Lung microvascular endothelial cell (primary cell): ENCODE data around the gene G0S2. TPM values are rescaled to one million over a fixed set of nuclear protein-coding genes. Genes with fewer than 3 reads are reported as not detected.
"Not testable (repeated sequence)": the region's sequence is repeated elsewhere in the genome, so short reads cannot be mapped to it uniquely, and the experiment has no call there.

Experiments used
- DNase-seq, 2 donors: peaks; one replicate each; pipeline versions ENCODE4 v3.0.0 to v3.0.0-alpha.2; 2010; ENCODE audit warnings: low read depth in 2 of 2
- total RNA-seq: library from RNA; depleted of rRNA; stranded (reverse); fragments of >200 nt; gene quantifications from 2 replicates; pipeline ENCODE4 v1.2.1, GENCODE V29; 2014

G0S2 gene
- total RNA-seq, 1 donor from 2014 or later = 0.20 TPM

DNA sequence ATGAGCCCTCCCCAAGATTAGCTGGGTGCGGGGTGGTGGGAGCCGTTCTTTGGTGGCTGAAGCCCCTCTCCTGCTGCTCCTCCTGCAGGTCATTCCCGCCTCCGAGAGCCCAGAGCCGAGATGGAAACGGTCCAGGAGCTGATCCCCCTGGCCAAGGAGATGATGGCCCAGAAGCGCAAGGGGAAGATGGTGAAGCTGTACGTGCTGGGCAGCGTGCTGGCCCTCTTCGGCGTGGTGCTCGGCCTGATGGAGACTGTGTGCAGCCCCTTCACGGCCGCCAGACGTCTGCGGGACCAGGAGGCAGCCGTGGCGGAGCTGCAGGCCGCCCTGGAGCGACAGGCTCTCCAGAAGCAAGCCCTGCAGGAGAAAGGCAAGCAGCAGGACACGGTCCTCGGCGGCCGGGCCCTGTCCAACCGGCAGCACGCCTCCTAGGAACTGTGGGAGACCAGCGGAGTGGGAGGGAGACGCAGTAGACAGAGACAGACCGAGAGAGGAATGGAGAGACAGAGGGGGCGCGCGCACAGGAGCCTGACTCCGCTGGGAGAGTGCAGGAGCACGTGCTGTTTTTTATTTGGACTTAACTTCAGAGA, 448 bp downstream of the G0S2 start:
- DNase-seq = peak in 1 of 2 donors; percentile 66

DNA sequence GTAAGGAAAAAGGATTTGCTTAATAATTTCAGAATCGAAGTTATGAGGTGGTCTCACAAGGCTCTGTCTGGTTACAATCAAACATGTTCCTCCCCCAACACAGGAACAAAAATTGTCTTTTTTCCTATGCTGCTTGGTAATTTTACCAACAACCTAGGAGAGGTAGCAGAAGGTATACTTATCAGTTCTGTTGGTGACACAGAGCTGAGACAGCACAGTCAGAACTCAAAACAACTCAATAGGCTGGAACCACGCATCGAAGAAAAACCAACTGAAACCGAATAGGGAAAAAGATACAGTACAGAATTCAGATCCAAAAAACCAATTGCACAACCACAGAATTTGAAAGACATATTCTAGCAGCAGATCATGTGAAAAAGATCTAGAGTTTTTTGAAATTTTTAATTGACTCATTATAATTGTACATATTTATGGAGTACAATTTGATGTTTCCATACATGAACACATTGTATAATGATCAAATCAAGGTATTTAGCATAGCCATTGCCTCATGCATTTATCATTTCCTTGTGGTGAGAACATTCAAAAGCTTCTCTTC, 3.8 kb downstream of the G0S2 start:
- no peak for DNase-seq

DNA sequence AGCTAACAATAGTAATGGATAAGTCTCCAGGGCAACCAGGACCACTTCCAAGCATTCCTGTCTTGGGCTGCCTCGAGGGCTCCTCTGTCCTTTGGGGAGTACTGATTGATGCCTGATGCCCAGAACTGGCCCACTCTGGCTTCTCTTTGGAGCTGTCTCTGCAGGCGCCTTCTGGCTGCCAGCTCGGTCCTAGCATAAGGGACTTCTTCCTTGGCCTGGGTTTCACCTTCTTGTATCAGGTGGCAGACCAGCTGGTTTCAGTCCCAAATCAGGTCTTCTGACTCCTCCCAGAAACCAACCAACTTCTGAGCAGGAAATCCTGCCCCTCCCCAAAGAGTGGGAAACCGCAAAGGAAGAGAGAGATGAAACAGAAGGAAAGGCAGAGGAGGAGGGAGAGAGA, 10.6 kb downstream of the G0S2 start:
- DNase-seq = no peak

DNA sequence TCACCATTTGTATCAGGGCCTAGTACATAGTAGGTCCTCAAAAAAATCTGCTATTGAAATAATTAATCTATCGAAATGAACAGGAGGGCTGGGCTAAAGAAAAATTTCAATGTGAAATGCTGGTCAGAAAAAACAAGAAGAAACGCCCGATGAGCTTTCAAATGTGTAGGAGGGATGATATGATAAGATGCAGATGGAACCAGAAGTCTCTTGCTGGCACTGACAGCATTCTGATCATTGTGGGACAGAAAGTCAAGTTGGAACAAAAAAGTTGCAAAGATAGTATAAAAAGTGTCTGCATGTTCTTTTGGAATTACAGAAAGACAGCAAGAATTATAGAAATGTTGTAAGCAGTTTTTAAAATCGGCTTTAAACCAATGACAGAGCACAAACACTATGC, 11.1 kb downstream of the G0S2 start:
- DNase-seq = no peak

DNA sequence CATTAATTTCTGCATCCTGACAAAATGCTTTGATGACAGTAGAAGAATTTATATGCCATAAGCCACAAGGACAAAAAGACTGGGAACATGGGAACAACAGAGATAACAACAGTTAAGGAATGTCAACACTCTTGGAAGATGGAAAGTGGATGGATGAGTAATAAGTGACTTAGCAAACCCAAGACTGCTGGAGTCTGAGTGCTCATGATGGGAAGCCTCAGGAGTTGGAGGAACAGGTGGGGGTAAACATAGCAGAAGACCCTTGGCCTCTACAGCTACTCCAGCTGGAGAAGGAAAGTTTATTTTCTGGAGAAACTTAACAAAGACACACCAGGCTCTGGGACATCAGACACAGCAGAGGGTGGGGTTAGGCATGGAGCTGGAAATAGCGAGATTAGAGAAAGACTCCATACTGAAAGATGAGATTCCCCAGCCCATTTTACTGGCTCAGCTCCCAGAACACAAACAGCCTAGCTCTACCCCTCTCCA, 13.6 kb downstream of the G0S2 start:
- DNase-seq = peak in 1 of 2 donors; percentile 44

DNA sequence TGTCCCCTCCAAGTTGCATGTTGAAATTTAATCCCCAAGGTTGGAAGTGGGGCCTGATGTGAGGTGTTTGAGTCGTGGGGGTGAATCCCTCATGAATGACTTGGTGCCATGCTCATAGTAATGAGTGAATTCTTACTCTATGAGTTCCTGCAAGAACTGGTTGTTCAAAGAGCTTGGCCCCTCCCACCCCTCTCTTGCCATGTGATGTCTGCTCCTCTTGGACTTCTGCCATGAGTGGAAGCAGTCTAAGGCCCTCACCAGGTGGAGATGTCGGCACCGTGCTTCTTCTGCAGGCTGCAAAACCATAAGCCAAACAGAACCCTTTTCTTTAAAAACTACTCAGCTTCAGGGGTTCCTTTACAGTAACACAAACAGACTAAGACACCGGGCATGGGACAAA, 14.3 kb downstream of the G0S2 start:
- DNase-seq = no peak

DNA sequence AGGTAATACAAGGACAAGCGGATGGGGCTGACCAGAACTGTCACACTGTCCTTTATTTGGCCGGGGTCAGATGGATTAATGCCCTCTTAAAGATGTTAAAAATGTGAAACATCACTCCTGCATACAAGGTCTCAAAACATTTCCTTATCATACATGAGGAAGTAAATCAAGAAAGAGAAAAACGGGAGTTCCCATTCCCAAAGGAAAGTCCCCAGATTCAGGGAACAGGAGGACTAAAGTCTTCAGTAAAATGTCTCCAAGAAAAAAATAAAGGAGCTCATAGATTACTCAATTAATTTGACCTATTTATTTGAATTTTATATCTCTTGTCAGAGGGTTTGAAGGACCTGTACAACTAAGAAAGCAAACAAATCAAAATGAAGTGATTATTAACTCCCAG, 16.0 kb downstream of the G0S2 start:
- DNase-seq = no peak

DNA sequence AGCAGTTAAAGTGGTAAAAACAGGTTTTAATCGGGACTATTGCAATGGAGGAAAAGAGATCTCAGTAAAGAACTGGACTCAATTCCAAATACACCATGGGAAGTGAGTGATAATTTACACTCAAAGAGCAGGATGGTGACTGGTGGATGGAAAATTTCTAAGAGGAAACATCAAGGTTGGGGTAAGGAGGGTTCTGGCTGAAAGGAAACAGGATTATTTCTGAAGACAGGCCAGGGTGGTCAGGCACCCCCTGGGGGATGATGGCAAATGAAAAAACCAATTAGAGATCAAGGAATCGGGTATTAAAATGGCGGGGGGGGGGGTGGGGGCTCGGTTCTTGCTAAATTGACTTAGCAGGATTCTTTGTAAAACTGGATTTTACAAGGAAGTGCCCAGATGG, 17.1 kb downstream of the G0S2 start:
- DNase-seq = peak in 1 of 2 donors; percentile 37

DNA sequence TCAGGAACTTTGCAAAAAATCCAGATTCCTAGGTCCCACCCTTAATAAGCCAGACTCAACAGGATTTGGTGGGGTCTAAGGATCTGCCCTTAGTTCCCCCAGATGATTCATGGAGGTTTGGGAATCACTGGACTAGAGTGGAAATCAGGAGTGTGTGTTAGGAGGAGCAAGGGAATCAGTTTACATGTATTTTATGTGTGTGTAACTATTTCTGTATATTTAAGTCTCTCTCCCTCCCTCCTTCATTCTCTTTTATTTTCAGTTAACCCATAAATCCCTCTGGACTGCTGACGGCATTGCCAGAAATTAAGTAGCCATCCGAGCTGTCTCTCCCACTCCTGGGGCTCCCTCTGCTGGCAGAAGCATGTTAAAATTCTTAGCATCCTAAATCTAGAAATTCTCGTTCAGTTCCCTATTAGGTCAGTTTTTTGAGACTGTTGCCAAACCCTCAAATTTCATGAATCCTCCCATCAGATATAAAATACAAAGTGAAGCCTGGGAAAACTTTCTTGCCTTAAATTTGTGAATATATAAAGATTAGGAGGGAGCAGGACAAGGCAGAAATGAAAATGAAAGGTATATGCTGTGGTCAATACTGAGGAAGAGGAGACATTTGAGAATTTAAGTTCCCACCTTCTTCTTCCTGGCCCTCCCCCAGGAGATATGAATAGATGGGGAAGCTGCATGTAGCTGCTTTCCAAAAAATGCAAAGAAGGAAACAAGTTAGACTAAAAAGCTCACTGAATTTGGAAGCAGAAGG, 17.7 kb downstream of the G0S2 start:
- peak; percentile 81 to 83 for DNase-seq

DNA sequence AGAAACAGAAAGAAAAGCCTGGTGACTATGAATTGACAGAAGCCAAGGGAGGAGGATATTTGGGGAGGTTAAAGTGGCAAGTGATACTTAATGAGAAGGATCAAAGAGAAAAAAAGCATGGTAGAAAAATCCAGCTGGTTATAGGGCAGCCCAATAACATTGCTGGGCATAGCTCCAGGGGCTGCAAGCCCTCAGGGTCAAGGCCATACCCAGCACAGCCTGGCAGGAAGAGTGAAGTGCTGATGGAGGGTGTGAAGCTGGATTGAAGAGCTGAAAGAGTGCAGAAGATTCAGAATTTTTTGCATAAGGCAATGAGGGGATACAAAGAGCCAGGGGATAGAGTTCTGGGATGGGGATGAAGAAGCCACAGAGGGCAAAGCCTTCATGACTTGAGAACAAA, 21.5 kb downstream of the G0S2 start:
- DNase-seq = no peak

DNA sequence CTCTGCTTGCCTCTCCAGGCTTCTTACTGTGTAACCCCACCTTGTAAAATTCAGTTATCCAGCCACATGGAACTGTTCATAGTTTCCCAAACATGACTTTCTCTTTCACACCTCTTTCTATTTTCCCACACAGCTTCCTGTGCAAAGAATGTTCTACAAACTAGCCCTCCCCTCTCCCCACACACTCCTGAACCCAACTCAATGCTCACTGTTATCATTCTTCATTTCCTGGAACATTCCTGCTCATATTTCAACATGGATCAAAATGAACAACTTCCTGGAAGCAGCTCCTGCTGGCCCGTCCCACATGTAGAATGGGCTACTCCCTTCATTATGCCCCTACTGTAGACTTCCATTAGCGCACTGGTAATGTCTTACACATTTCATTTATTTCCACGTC, 21.9 kb downstream of the G0S2 start:
- peak in 1 of 2 donors; percentile 28 for DNase-seq

DNA sequence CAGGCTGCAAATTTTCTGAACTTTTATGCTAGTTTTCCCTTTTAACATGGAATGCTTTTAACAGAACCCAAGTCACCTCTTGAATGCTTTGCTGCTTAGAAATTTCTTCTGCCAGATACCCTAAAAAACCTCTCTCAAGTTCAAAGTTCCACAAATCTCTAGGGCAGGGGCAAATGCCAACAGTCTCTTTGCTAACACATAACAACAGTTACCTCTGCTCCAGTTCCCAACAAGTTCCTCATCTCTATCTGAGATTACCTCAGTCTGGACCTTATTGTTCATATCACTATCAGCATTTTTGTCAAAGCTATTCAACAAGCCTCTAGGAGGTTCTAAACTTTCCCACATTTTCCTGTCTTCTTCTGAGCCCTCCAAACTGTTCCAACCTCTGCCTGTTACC, 25.5 kb downstream of the G0S2 start:
- not testable (repeated sequence) for DNase-seq

DNA sequence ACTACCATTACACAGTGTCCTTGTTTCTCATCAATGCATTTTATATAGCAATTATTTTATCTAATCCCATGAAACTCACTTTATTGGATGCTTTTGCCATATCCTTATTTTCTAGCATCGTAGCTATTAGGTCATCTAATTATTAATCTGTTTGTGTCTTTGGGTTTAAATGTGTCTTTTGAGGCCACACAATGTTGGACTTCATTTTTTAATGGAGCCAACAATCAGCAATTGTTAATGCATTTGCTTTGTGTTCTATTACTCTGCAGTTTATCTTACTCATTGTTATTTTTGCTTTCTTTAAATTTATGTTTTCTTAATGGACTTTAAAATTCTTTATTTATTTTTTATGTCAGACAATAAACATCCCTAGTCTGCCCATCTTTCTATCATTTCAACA, 27.6 kb downstream of the G0S2 start:
- DNase-seq = no peak

DNA sequence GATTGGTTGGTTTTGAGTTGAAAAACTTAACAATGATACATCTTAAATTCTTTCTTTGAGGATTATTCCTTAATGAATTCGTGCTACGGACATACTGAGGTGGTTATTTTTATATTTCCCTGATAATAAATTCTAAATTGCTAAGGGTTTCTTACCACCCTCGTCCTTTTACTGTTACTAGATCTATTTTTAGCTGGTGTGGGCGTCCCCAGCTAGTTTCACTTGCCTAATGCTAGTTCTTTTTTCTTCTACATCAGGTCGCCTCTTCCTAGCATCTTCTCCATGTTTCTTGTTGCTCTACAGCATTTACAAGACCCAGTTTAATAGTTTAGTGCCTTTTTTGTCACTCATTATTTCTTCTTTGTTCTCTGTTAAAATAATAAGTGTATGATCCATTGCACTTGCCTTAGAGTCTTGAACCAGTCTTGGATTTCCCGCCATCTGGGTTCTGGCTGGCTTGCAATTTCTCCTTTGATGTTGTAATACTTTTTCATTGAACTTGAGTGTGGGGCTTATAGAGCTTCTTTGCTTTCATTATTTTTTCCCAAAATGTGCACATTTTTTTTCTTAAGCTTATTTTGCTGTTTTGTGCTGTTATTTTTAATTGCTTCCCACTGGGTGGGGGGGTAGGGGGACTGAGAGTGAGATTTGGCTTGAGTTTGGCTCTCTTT, 28.8 kb downstream of the G0S2 start:
- DNase-seq = no peak

DNA sequence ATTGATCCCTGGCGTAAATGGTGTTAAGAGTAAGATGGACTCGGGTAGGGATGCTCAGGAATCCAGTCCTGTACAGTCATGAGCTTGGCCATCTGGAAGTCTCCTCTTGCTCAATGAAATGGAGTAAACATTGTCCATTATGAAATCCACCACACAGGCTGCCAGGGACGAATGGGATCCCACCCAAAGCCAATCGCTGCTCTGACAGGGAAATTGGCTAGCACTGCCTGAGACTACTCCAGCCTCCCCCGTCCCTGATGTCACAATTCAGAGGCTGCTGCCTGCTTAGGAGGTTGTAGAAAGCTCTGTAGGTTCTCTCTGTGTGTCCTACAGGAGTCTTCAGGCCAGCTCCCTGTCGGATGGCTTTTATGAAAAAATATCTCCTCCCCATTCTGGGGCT, 29.4 kb downstream of the G0S2 start, which contains the start of gene HSD11B1:
Gene HSD11B1, plus strand, starts transcription at position 263 of the 400 bp plus-strand sequence. Its CDS starts 97 bp downstream, at position 360.
- DNase-seq = no peak

DNA sequence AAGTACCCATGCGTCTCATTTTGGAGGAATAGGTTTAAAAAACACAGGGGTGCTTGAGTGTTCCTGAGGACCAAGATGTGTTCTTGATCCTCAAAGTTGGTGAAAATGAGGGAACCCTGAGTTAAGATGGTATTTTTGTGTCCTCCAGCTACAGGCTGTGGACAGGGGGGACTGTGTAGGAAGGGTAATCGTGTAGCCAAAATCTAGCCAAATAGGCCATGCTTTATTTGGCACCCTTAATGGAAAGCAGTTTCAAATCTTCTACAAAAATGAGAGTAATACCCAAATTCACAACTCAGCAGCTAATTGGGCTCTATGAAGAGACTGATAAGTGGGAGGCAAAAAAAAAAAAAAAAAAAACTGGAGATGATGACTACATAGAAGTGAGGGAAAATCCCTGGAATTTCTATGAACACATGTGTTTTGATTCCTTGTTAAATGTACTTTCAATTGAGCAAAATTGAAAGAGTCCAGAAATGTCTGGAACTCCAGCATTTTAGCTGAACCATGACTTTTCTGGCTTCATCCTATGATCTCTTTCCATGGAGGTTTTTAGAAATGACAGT, 29.9 kb downstream of the G0S2 start:
- DNase-seq = no peak

DNA sequence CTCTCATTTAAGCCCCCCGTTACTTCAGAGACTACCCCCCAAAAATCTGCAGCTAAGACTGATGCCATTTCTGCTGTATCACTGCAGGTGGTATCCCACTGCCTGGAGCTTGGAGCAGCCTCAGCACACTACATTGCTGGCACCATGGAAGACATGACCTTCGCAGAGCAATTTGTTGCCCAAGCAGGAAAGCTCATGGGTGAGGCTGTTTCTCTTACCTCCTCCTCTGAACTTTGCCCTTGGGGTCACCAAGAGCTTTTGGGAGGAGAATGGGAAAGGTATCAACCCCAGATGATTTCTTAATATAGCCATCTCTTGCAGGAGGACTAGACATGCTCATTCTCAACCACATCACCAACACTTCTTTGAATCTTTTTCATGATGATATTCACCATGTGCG, 31.4 kb downstream of the G0S2 start:
- DNase-seq = no peak

DNA sequence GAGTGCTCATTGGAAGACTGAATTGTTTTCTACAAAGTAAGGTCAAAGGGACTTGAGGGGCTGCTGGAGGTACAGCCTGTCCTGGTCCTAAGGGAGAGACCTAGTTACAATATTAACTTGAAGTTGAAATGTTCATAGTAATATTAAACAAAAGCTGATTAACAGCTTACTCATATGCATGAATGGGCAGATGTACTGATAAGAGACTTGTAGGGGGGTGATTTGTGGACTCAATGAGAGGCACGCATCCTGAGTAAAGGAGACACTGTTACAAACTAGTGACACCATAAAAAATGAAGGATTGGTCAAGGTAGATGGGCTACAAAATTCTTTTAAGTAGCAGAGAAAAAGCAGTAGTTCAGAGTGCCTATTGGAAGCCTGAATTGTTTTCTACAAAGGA, 32.1 kb downstream of the G0S2 start:
- DNase-seq = peak in 1 of 2 donors; percentile 48

DNA sequence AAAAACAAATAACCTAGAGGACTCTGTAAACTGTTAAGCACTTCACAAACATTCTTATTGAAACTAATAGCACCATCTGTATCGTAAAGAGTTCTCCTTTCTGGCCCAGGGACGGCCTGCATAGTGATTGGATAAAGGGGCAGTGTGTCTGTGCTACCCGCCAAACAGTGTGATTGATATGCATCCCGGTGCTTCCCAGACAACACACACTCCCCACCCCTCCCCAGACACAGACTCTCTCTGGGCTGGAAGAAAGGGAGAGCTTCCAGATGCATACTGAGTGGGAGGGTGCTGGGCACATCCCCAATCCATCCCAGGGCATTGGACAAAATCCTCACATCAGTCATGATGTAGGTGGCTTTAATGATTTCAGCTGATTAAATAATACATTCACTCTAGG, 33.1 kb downstream of the G0S2 start:
- DNase-seq = no peak

DNA sequence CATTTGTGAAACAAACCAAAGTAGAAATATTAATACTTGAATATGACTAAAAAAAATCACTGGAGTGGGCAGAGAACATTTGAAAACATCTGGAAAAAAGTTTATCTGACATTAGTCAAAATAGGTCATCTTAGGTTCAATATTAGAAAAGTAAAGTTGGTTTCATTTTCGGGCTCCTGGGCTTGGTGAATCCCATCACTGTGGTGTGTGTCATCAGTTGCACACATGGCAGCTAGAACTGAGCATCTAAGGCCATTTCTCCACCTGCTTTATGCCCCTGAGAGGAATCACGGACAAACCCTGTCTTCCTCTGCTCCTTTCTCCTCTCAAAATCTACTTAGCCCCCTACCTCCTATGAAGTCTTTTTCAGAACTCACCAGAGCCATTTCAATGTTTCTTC, 34.9 kb downstream of the G0S2 start:
- no peak for DNase-seq

DNA sequence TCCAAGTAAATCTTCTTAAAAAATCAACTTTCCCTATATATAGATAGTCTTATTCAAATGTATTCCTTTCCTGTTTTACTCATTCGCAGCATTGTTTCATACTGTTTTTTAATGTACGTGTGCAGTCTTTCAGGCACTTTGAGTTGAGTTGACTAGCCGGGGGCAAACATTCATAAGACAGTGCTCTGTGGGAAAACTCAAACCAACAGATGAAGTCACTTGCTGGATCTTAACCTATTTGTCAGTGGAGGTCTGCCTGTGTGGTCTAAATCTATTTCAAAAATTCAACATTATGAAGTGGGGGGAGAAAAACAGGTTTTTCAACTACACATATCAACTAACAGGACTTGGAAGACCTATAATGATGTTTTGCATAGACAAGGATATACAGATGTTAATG, 35.6 kb downstream of the G0S2 start:
- DNase-seq = no peak

DNA sequence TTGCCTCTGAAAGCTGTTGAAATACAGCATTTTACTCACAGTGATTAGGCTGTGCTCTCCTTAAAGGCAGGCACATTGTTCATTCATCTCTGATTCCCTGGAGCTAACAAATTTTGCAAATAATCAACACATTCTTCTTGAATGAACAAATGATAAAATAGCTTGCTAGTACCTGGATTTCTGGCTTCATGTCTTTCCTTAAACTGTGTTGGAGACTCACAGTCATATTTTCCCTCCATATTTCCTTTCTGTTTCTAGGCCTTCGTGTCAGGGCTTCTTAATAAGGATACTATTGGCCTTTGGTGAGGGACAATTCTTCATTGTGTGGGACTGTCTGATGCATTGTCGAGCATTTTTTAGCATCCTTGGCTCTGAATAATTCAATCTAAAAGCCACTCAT, 39.1 kb downstream of the G0S2 start:
- no peak for DNase-seq
